HAP-1 (cell line): ENCODE results near the gene CNOT1.

ENCODE experiments used
- DNase-seq, 2 experiments: peaks; one replicate each; pipeline ENCODE4 v3.0.0-alpha.2; 2016 to 2020; ENCODE audit warnings: low spot score in 2 of 2
- H3K27me3 ChIP-seq: fragments of 250-450 bp; sonication (Bioruptor Pico); 2 replicates; pipeline ENCODE4 v1.5.1; 2020; ENCODE audit warnings: low read depth, mild to moderate bottlenecking, moderate library complexity
- H3K36me3 ChIP-seq: fragments of 250-450 bp; sonication (Bioruptor Pico); replicated peaks from 2 replicates; pipeline ENCODE4 v1.5.1; 2020; ENCODE audit warnings: mild to moderate bottlenecking
- H3K4me1 ChIP-seq: fragments of 250-450 bp; sonication (Bioruptor Pico); 2 replicates; pipeline ENCODE4 v1.5.1; 2020; ENCODE audit warnings: mild to moderate bottlenecking
- H3K4me3 ChIP-seq: fragments of 250-450 bp; sonication (Bioruptor Pico); 2 replicates; pipeline ENCODE4 v1.5.1; 2020; ENCODE audit warnings: mild to moderate bottlenecking, moderate library complexity
- H3K9me3 ChIP-seq: fragments of 250-450 bp; sonication (Bioruptor Pico); 2 replicates; pipeline ENCODE4 v1.5.1; 2020; ENCODE audit warnings: mild to moderate bottlenecking, moderate library complexity
- in situ Hi-C: fragments of 300-500 bp; cut with MboI; formaldehyde crosslinking; loops from 3 replicates; pipeline ENCODE4 v1.14.3; 2020; ENCODE audit warnings: low sequenced_read_pairs, inconsistent platforms, mixed read lengths

Gene CNOT1

GRCh38 chr16:58475091-58475619 is 154.5 kb downstream of the CNOT1 start:
- Histone ChIP-seq H3K27me3 (peaks cover 3% of the 10 kb centered on the region; the same call in 1 of the 2 replicates), H3K36me3 (no peaks in the 10 kb centered on the region), H3K9me3 (no peaks in the 10 kb centered on the region), H3K4me3 (no peak overlapping the region), H3K4me1 (no peaks in the 10 kb centered on the region)
- no peak for DNase-seq
- in situ Hi-C loops, result no loop called here

DNA sequence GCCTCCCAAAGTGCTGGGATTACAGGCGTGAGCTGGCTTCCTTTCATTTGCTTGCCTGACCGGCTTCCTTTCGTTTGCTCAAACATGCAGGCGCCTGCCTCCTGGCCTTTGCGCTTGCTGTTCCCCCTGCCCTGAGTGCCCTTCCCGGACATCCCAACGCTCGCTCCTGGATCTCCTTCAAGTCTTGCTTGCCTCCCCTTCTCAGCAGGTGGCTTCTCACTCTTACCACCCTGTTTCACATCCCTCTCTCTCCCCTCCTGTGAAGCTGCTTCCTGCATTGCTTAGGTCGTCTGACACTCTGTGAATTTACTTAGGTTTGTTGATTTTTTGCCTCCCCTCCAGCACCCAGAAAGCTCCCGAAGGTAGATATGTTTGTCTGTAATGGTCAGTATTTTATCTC is 155.3 kb downstream of the CNOT1 start:
- DNase-seq, result no peak
- H3K27me3 ChIP-seq, result no peaks in the 10 kb centered on the region
- no peaks in the 10 kb centered on the region for H3K4me1 ChIP-seq
- in situ Hi-C loops, result no loop called here
- no peaks in the 10 kb centered on the region for H3K9me3 ChIP-seq
- H3K36me3 ChIP-seq, result no peaks in the 10 kb centered on the region
- H3K4me3 ChIP-seq, result no peak overlapping the region

DNA sequence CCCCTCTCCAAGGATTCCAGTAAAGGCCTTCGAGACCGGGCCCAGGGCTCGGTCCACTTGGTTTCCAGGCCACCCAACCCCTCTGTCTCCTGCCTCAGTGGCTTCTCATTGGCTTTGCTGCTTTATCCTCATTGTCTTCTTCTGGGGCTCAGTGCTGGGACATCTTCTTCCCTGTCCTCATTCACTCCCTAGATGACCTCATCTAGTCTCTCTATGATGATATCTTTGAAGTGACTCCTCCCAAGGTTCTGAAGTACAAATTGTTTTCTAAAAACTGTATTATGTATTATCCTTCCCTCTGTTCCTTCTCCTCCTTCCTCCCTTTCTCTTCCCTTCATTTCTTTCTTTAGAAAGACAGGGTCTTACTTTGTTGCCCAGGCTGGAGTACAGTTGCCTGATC is 156.8 kb downstream of the CNOT1 start:
- Histone ChIP-seq H3K9me3 (no peaks in the 10 kb centered on the region), H3K4me1 (no peaks in the 10 kb centered on the region), H3K36me3 (no peaks in the 10 kb centered on the region), H3K27me3 (no peaks in the 10 kb centered on the region), H3K4me3 (no peak overlapping the region)
- no peak for DNase-seq
- in situ Hi-C loops, result no loop called here

GRCh38 chr16:58472266-58472665 is 157.4 kb downstream of the CNOT1 start:
- DNase-seq, result no peak
- Histone ChIP-seq H3K4me1 (no peaks in the 10 kb centered on the region), H3K27me3 (no peaks in the 10 kb centered on the region), H3K36me3 (no peaks in the 10 kb centered on the region), H3K9me3 (no peaks in the 10 kb centered on the region), H3K4me3 (no peak overlapping the region)
- in situ Hi-C loops, result no loop called here

DNA sequence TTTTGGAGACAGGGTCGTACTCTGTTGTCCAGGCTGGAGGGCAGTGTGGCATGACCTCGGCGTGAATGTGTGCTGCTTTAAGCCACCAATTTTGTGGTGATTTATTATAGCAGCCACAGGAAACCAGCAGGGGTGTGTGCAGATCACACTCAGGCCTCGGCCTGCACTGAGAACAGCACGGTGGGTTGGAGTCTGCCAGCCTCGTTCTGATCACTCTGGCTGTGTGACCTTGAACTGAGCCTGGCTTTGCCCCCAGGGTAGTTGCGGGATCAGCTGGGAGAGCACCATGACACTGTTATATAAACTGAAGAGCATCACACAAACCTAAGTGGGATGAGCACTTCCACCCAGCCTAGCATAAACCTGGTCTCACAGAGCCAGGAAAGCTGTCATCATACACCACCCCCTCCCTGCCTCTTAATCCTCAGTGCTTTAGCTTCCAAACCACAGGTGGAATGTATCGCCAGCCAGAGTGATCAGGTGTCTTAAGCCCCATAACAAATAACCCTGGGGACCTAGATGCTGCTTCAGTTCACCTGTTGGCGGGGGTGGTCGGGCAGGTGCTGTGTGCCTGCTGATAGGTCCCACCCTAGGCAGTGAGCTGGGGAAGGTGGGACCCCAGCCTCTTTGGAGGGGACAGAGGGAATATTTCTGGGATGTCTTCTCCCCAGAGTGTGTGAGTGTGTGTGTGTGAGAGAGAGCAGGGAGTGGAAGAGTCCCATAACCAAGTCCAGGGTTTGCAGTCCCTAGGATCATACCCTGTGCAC is 158.2 kb downstream of the CNOT1 start:
- Histone ChIP-seq H3K9me3 (no peaks in the 10 kb centered on the region), H3K4me1 (no peaks in the 10 kb centered on the region), H3K4me3 (no peak overlapping the region), H3K36me3 (no peaks in the 10 kb centered on the region), H3K27me3 (no peaks in the 10 kb centered on the region)
- in situ Hi-C loops, result no loop called here
- no peak for DNase-seq
